ENCODE measurements around the gene GLIS1.

DNA sequence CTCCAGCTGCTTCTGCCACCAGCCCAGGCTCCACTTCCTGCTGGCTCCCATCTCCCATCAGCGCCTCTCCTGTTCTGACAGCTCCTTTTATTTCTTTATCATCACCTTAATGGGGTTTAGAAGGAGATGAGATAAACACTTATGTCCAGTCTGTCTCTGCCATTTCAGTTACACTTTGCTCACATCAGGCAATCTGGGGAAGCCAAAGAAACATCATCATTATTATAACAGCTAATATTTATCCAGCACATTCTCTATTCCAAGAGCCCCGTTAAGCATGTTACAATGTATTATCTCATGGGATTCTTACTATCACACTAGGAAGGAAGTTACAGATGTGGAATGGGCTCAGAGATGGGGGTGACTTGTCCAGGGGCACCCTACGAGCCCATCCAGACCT is 248.6 kb downstream of the GLIS1 start:
- TF ChIP-seq, protein P1, sequence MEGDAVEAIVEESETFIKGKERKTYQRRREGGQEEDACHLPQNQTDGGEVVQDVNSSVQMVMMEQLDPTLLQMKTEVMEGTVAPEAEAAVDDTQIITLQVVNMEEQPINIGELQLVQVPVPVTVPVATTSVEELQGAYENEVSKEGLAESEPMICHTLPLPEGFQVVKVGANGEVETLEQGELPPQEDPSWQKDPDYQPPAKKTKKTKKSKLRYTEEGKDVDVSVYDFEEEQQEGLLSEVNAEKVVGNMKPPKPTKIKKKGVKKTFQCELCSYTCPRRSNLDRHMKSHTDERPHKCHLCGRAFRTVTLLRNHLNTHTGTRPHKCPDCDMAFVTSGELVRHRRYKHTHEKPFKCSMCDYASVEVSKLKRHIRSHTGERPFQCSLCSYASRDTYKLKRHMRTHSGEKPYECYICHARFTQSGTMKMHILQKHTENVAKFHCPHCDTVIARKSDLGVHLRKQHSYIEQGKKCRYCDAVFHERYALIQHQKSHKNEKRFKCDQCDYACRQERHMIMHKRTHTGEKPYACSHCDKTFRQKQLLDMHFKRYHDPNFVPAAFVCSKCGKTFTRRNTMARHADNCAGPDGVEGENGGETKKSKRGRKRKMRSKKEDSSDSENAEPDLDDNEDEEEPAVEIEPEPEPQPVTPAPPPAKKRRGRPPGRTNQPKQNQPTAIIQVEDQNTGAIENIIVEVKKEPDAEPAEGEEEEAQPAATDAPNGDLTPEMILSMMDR (IDR thresholded peaks at IDR 0.05), result no peak
- TF ChIP-seq POLR2A (IDR thresholded peaks at IDR 0.05), result no peak
